Loucy (cell line): ENCODE data around the gene MAP3K8.
"Not testable (repeated sequence)": the region's sequence is repeated elsewhere in the genome, so short reads cannot be mapped to it uniquely, and the experiment has no call there.

Experiments used
- H2AFZ ChIP-seq: fragments of 200-600 bp; sonication (generic); 2 replicates; pipeline ENCODE4 v1.6.0; 2016; ENCODE audit warnings: antibody characterized with exemption, mild to moderate bottlenecking, low read length, moderate library complexity
- H3F3A ChIP-seq: fragments of 200-600 bp; 2 replicates; pipeline ENCODE4 v1.6.0; 2016; ENCODE audit warnings: antibody characterized with exemption, low read depth, mild to moderate bottlenecking
- H3K27me3 ChIP-seq: fragments of 200-600 bp; sonication (generic); 2 replicates; pipeline ENCODE4 v1.6.1; 2014; ENCODE audit warnings: low read length, mild to moderate bottlenecking; ENCODE audit not compliant: insufficient read depth, poor library complexity, severe bottlenecking
- H3K36me3 ChIP-seq: fragments of 200-600 bp; sonication (generic); 2 replicates; pipeline ENCODE4 v1.6.1; 2016; ENCODE audit warnings: low read length; ENCODE audit not compliant: insufficient read depth
- H3K4me1 ChIP-seq: fragments of 200-600 bp; sonication (generic); 2 replicates; pipeline ENCODE4 v1.5.1; 2014; ENCODE audit warnings: low read length, mild to moderate bottlenecking; ENCODE audit not compliant: insufficient read depth, poor library complexity, severe bottlenecking
- H3K4me2 ChIP-seq: fragments of 200-600 bp; sonication (generic); 2 replicates; pipeline ENCODE4 v1.6.0; 2014; ENCODE audit warnings: antibody characterized with exemption, low read length, low read depth, mild to moderate bottlenecking; ENCODE audit not compliant: poor library complexity, severe bottlenecking
- H3K4me3 ChIP-seq: fragments of 200-600 bp; sonication (generic); 2 replicates; pipeline ENCODE4 v1.5.1; 2014; ENCODE audit warnings: low read length, mild to moderate bottlenecking, mixed read lengths; ENCODE audit not compliant: poor library complexity, severe bottlenecking
- H3K79me2 ChIP-seq: fragments of 200-600 bp; sonication (generic); 2 replicates; pipeline ENCODE4 v1.6.1; 2014; ENCODE audit warnings: low read length; ENCODE audit not compliant: insufficient read depth
- H3K9ac ChIP-seq: fragments of 200-600 bp; sonication (generic); 2 replicates; pipeline ENCODE4 v1.6.0; 2014; ENCODE audit warnings: mild to moderate bottlenecking, low read depth, low read length, moderate library complexity; ENCODE audit not compliant: poor library complexity, severe bottlenecking
- H3K9me2 ChIP-seq: fragments of 200-600 bp; sonication (generic); replicated peaks from 2 replicates; pipeline ENCODE4 v1.6.1; 2016; ENCODE audit warnings: low read depth, low read length, mixed read lengths
- H3K9me3 ChIP-seq: fragments of 200-600 bp; sonication (generic); 2 replicates; pipeline ENCODE4 v1.6.1; 2014; ENCODE audit warnings: mild to moderate bottlenecking, antibody characterized with exemption, low read length, low read depth; ENCODE audit not compliant: insufficient read depth
- H4K20me1 ChIP-seq: fragments of 200-600 bp; sonication (generic); 2 replicates; pipeline ENCODE4 v1.6.0; 2014; ENCODE audit warnings: antibody characterized with exemption, low read length, mild to moderate bottlenecking; ENCODE audit not compliant: insufficient read depth, poor library complexity, severe bottlenecking
- EZH2phosphoT487 ChIP-seq: fragments of 200-600 bp; IDR thresholded peaks from 2 replicates; pipeline ENCODE4 v1.6.1; 2018; ENCODE audit warnings: antibody characterized with exemption, mild to moderate bottlenecking, moderate library complexity, borderline replicate concordance
- TF ChIP-seq, protein P1 (sequence below): fragments of 200-600 bp; sonication (generic); conservative IDR thresholded peaks from 2 replicates; pipeline ENCODE4 v1.5.1; 2014; ENCODE audit warnings: mild to moderate bottlenecking, antibody characterized with exemption, low read length

The MAP3K8 gene

DNA sequence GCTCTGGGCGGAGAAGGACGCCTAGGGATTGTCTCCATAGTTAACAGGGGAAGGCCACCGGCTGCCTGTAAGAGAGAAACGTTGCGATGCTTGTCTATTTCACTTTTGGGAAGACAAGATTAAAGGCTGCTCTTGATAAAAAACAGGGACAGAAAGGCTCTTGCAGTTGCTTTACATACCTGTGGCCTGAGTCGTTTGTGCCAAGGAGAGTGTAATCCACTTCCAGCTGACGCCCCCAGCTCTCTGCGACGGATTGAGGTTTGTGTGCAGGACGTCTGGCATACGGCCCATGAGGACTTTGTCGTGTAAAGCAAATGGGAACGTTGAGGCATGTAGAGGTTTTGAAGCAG lies 1.1 kb downstream of the MAP3K8 start:
- Histone ChIP-seq H3K36me3 (no peaks in the 10 kb centered on the region), H3K9me2 (no peaks in the 10 kb centered on the region), H3K9me3 (no peaks in the 10 kb centered on the region), H3K4me2 (peak overlapping the region; percentile 83), H3K4me1 (peaks cover 48% of the 10 kb centered on the region), H3K9ac (peak overlapping the region; percentile 84), H2AFZ (no peak overlapping the region), H3F3A (peaks cover 7% of the 10 kb centered on the region; the same call in 1 of the 2 replicates), H4K20me1 (peaks cover 7% of the 10 kb centered on the region), H3K4me3 (peak overlapping the region; percentile 91), H3K79me2 (peaks cover 47% of the 10 kb centered on the region), H3K27me3 (peaks cover 5% of the 10 kb centered on the region)
- TF ChIP-seq EZH2phosphoT487: no peak
- TF ChIP-seq, protein P1, sequence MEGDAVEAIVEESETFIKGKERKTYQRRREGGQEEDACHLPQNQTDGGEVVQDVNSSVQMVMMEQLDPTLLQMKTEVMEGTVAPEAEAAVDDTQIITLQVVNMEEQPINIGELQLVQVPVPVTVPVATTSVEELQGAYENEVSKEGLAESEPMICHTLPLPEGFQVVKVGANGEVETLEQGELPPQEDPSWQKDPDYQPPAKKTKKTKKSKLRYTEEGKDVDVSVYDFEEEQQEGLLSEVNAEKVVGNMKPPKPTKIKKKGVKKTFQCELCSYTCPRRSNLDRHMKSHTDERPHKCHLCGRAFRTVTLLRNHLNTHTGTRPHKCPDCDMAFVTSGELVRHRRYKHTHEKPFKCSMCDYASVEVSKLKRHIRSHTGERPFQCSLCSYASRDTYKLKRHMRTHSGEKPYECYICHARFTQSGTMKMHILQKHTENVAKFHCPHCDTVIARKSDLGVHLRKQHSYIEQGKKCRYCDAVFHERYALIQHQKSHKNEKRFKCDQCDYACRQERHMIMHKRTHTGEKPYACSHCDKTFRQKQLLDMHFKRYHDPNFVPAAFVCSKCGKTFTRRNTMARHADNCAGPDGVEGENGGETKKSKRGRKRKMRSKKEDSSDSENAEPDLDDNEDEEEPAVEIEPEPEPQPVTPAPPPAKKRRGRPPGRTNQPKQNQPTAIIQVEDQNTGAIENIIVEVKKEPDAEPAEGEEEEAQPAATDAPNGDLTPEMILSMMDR: no peak

DNA sequence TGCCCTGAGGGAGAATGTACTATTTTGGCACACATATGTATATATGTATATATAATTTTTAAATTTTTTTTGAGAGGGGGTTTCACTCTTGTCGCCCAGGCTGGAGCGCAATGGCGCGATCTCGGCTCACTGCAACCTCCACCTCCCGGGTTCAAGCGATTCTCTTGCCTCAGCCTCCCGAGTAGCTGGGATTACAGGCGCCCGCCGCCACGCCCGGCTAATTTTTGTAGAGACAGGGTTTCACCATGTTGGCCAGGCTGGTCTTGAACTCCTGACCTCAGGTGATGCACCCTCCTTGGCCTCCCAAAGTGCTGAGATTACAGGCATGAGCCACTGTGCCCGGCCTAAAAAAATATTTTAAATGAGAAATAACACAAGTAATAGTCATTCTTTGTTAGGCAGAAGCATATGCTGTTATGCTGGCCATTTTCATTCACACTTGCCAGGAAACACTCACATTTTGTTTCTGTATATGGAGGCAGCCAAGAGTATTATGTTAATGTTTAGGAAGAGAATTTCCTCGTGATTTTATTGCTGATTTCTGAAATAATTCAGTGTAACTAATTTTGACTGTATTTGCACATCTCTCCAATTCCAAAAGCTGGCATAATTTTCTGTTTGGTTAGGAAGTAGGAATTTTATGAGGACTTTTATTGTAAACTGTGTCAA lies 1.6 kb downstream of the MAP3K8 start:
- Histone ChIP-seq H3K9ac (peak overlapping the region; percentile 84), H3K4me3 (peak overlapping the region; percentile 91), H3K79me2 (peaks cover 51% of the 10 kb centered on the region), H3K4me1 (peaks cover 53% of the 10 kb centered on the region), H3K4me2 (peak overlapping the region; percentile 83)
- H3K36me3 ChIP-seq, H2AFZ ChIP-seq, H3K9me2 ChIP-seq, H3K9me3 ChIP-seq, H3K27me3 ChIP-seq, H3F3A ChIP-seq, H4K20me1 ChIP-seq: not testable (repeated sequence)

DNA sequence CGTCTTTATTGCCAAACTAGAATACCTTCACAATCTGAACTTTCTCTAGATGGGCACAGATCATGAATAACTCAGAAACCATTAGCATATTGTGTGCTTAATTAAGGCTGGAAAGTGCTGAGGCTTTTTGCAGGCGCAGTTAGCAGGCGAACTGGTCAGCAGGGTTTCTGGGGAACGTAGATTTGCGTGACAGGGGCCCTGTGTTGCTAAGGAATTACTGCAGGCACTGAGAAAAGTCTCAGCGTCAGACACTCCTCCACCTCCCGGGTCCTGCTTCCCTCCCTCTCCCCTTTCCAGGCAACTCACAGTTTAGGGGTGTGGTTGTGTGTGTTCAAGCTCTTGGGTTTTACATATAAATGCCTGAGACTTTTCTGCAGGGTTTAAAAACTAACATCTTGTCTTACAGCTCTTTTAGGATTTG lies 2.2 kb downstream of the MAP3K8 start:
- H3K27me3 ChIP-seq: peaks cover 5% of the 10 kb centered on the region
- H3F3A ChIP-seq: peaks cover 7% of the 10 kb centered on the region; the same call in 1 of the 2 replicates
- peaks cover 52% of the 10 kb centered on the region for H3K4me1 ChIP-seq
- H3K36me3 ChIP-seq: no peaks in the 10 kb centered on the region
- TF ChIP-seq EZH2phosphoT487: no peak
- TF ChIP-seq, protein P1: no peak
- peak overlapping the region; percentile 70 for H3K4me3 ChIP-seq
- H3K9me2 ChIP-seq: no peaks in the 10 kb centered on the region
- H2AFZ ChIP-seq: no peak overlapping the region
- H3K9me3 ChIP-seq: no peaks in the 10 kb centered on the region
- peak overlapping the region; percentile 83 for H3K4me2 ChIP-seq
- peaks cover 7% of the 10 kb centered on the region for H4K20me1 ChIP-seq
- peak overlapping the region; percentile 61 for H3K9ac ChIP-seq
- peaks cover 51% of the 10 kb centered on the region for H3K79me2 ChIP-seq

DNA sequence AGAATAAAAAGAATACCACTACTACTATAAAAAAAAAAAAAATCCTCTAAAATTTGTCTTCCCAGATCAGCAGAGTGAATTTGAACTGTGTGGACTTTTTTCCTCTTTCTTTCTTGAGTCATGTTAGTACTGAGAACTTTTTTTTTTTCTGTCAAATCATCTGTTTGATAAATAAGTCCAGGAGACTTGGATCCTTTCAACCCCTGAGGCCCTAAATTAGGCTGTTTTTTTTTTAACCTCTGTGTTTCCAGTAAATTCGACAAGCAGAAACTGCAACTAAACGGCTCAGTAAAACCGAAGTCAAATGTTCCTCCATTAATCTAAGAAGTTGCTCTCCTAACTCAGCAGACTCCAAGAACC lies 2.7 kb downstream of the MAP3K8 start:
- peaks cover 7% of the 10 kb centered on the region for H4K20me1 ChIP-seq
- peaks cover 5% of the 10 kb centered on the region for H3K27me3 ChIP-seq
- peaks cover 51% of the 10 kb centered on the region for H3K79me2 ChIP-seq
- H3K9ac ChIP-seq: peak overlapping the region; percentile 61
- H3F3A ChIP-seq: peaks cover 7% of the 10 kb centered on the region; the same call in 1 of the 2 replicates
- H3K36me3 ChIP-seq: no peaks in the 10 kb centered on the region
- peak overlapping the region; percentile 70 for H3K4me3 ChIP-seq
- peaks cover 48% of the 10 kb centered on the region for H3K4me1 ChIP-seq
- H3K9me3 ChIP-seq: no peaks in the 10 kb centered on the region
- no peaks in the 10 kb centered on the region for H3K9me2 ChIP-seq
- no peak overlapping the region for H2AFZ ChIP-seq
- peak overlapping the region; percentile 83 for H3K4me2 ChIP-seq
- TF ChIP-seq EZH2phosphoT487: no peak
- TF ChIP-seq, protein P1: no peak
